K562 (cell line): Measurements from ENCODE around the gene BAIAP3. TPM values are rescaled to one million over a fixed set of nuclear protein-coding genes. Genes with fewer than 3 reads are reported as not detected.

ENCODE experiments used
- ATAC-seq: fragments of 200-7000 bp; cut with Tn5 transposase; 3 replicates; pipeline ENCODE4 v1.9.1; 2020; ENCODE audit warnings: moderate library complexity
- BruUV-seq: library from RNA; stranded (reverse); fragments of 400-500 nt; replicated peaks from 2 replicates; lab custom pipeline; 2021; lab: Mats Ljungman, UMichigan
- CTCF ChIA-PET: fragments of 300-600 bp; formaldehyde crosslinking; extraction: SDS; loops from one replicate; lab custom pipeline; 2021; ENCODE audit warnings: low intra/inter-chr PET ratio; lab: Yijun Ruan, JAX
- POLR2A ChIA-PET: fragments of 300-600, 350-650 bp; sonication (Branson Sonifier 250); formaldehyde crosslinking; extraction: SDS; loops from one replicate; lab custom pipeline; 2021; ENCODE audit warnings: antibody characterized with exemption, inconsistent platforms; lab: Yijun Ruan, JAX
- DNase-seq, 4 experiments: peaks; one replicate each; pipeline versions ENCODE4 v3.0.0 to v3.0.0-alpha.2; 2011 to 2018; ENCODE audit warnings: low spot score in 3 of 4, mixed read lengths in 3 of 4; ENCODE audit errors: extremely low read depth in 1 of 4
- FAIRE-seq: peaks from 2 replicates; lab custom pipeline; 2011; peaks lifted over from hg19 to GRCh38; lab: Jason Lieb, UNC
- H2AFZ ChIP-seq: 2 replicates; pipeline ENCODE4 v1.6.0; 2011; ENCODE audit warnings: low read depth, low read length, control low read depth, inconsistent platforms
- H3K27ac ChIP-seq: fragments of 200-600 bp; 3 replicates; pipeline ENCODE4 v1.8.0; 2011; ENCODE audit warnings: low read depth, mild to moderate bottlenecking, control low read depth, inconsistent platforms, low read length, moderate library complexity, mixed read lengths; ENCODE audit errors: extremely low read depth
- H3K27me3 ChIP-seq, 2 experiments: fragments of 300-600 bp in 1 of 2; 2 replicates in 1 of 2; 3 replicates in 1 of 2; pipeline versions ENCODE4 v1.6.0 to v1.8.0; 2011; ENCODE audit warnings: inconsistent platforms in 2 of 2, low read length in 2 of 2, mild to moderate bottlenecking in 1 of 2, mixed read lengths in 1 of 2, moderate library complexity in 1 of 2; ENCODE audit not compliant: control insufficient read depth in 2 of 2, insufficient read depth in 2 of 2
- H3K36me3 ChIP-seq: fragments of 300-600 bp; 3 replicates; pipeline ENCODE4 v1.8.0; 2011; ENCODE audit warnings: mild to moderate bottlenecking, low read length, inconsistent platforms; ENCODE audit not compliant: control insufficient read depth, insufficient read depth
- H3K4me1 ChIP-seq, 2 experiments: fragments of 200-600 bp in 1 of 2; replicated peaks in 1 of 2; 2 replicates in 1 of 2; 3 replicates in 1 of 2; pipeline versions ENCODE4 v1.5.1 to v1.8.0; 2011; ENCODE audit warnings: inconsistent platforms in 2 of 2, low read length in 2 of 2, mild to moderate bottlenecking in 1 of 2, mixed read lengths in 1 of 2, moderate library complexity in 1 of 2; ENCODE audit not compliant: control insufficient read depth in 2 of 2, insufficient read depth in 2 of 2
- H3K4me2 ChIP-seq: 2 replicates; pipeline ENCODE4 v1.6.1; 2011; ENCODE audit warnings: low read length, control low read depth, inconsistent platforms, mixed read lengths; ENCODE audit not compliant: insufficient read depth
- H3K4me3 ChIP-seq: fragments of 200-600 bp; sonication (generic), shearing (Covaris generic); 2 replicates; pipeline ENCODE4 v1.5.1; 2016; ENCODE audit warnings: control low read depth, inconsistent platforms
- H3K79me2 ChIP-seq: fragments of 200-600 bp; 3 replicates; pipeline ENCODE4 v1.8.0; 2011; ENCODE audit warnings: low read length, inconsistent platforms; ENCODE audit not compliant: control insufficient read depth, insufficient read depth
- H3K9ac ChIP-seq, 2 experiments: 2 replicates each; pipeline versions ENCODE4 v1.6.0 to v1.6.1; 2011; ENCODE audit warnings: low read depth in 2 of 2, low read length in 2 of 2, control low read depth in 1 of 2, inconsistent platforms in 1 of 2, mild to moderate bottlenecking in 1 of 2, mixed read lengths in 1 of 2; ENCODE audit not compliant: insufficient read depth in 1 of 2
- H3K9me1 ChIP-seq: one replicate; pipeline ENCODE4 v1.6.0; 2011; ENCODE audit warnings: inconsistent platforms, mild to moderate bottlenecking, low read length, moderate library complexity; ENCODE audit not compliant: control insufficient read depth, insufficient read depth
- H3K9me3 ChIP-seq: replicated peaks from 2 replicates; pipeline ENCODE4 v1.5.1; 2011; ENCODE audit warnings: low read depth, low read length, inconsistent platforms; ENCODE audit not compliant: control insufficient read depth, insufficient read depth
- H4K20me1 ChIP-seq: replicated peaks from 2 replicates; pipeline ENCODE4 v1.6.1; 2011; ENCODE audit warnings: low read length, inconsistent platforms, mixed read lengths; ENCODE audit not compliant: control insufficient read depth, insufficient read depth
- E4F1 ChIP-seq: fragments of 250-450 bp; sonication (Bioruptor Pico); IDR thresholded peaks from 2 replicates; pipeline ENCODE4 v1.5.0; 2021; ENCODE audit warnings: mild to moderate bottlenecking, borderline replicate concordance
- HNRNPLL ChIP-seq: fragments of 200-400 bp; formaldehyde crosslinking; IDR thresholded peaks from 2 replicates; pipeline ENCODE4 v1.6.1; 2017; ENCODE audit warnings: low read length, low read depth, mild to moderate bottlenecking; ENCODE audit not compliant: poor library complexity, severe bottlenecking
- SREBF2 ChIP-seq: sonication (generic); formaldehyde crosslinking; IDR thresholded peaks from 2 replicates; pipeline ENCODE4 v1.4.0; 2020; ENCODE audit warnings: mild to moderate bottlenecking, missing genetic modification reagents
- ZNF133 ChIP-seq: fragments of 250-450 bp; sonication (Bioruptor Pico); IDR thresholded peaks from 2 replicates; pipeline ENCODE4 v1.4.0; 2020; ENCODE audit warnings: mild to moderate bottlenecking
- WGBS: fragments of 100-300 bp; shearing (Covaris generic); methylation state at CpG from one replicate; pipeline ENCODE4 v1.1.6; 2016; ENCODE audit warnings: low coverage, mixed read lengths; ENCODE audit not compliant: insufficient coverage; ENCODE audit errors: missing lambda C conversion rate; 5-methylcytosine and 5-hydroxymethylcytosine counted together
- in situ Hi-C: fragments of 300-500 bp; cut with MboI; formaldehyde crosslinking; loops from 4 replicates; pipeline ENCODE4 v1.15.0; 2018; ENCODE audit warnings: inconsistent platforms, mixed read lengths
- intact Hi-C: fragments of 100-400 bp; cut with micrococcal nuclease; formaldehyde crosslinking; loops from 2 replicates; pipeline ENCODE4 v1.14.2; 2022
- polyA plus RNA-seq, 8 experiments: library from polyadenylated mRNA; depleted of rRNA in 4 of 8; stranded (reverse) in 5 of 8; unstranded in 3 of 8; fragments of >200 nt; fragmentation: Nextera tagmentation in 2 of 8; fragmentation: Illumina TruSeq in 1 of 8; extraction: Ambion mirVana in 2 of 8; extraction: Trizol in 1 of 8; gene quantifications; 2 replicates each; pipeline versions ENCODE4 v1.2.1 to v1.2.3, GENCODE V29; 2011 to 2014; ENCODE audit warnings: inconsistent platforms in 1 of 8, missing spikeins in 1 of 8
- total RNA-seq, 7 experiments: library from RNA; depleted of rRNA in 6 of 7; stranded (reverse); fragments of >200 nt in 6 of 7; fragmentation: Illumina TruSeq in 2 of 7; extraction: Trizol in 2 of 7; gene quantifications; 2 replicates each; pipeline versions ENCODE4 v1.2.1 to v1.2.3, GENCODE V29; 2011 to 2021; ENCODE audit warnings: low replicate concordance in 1 of 7

The BAIAP3 gene
- total and polyA plus RNA-seq, 9 of the 15 experiments (the other 6 are each of a cell fraction or from before 2014, with no cell fraction given): 0.03 to 4.5 (median 0.57) TPM; not detected in 1

GRCh38 chr16:1355591-1355990, 22.1 kb downstream of the BAIAP3 start:
- no TSS peak for BruUV-seq
- in situ Hi-C loops: no loop called here
- Histone ChIP-seq H3K36me3 (peaks cover 9% of the 10 kb centered on the region; the same call in 2 of the 3 replicates), H3K27me3 (no peaks in the 10 kb centered on the region), H3K9ac (peak overlapping the region in 1 of 2 experiments; percentile 78; a peak in 1 of 4 replicates), H3K9me3 (no peaks in the 10 kb centered on the region), H3K79me2 (peaks cover 48% of the 10 kb centered on the region), H3K4me1 (peaks cover 4 to 71% of the 10 kb centered on the region in 2 experiments; a peak in 3 of 5 replicates), H2AFZ (no peak overlapping the region), H4K20me1 (peaks cover 4% of the 10 kb centered on the region), H3K4me2 (no peak overlapping the region), H3K9me1 (no peaks in the 10 kb centered on the region), H3K4me3 (no peak overlapping the region), H3K27ac (no peak overlapping the region)
- ChIA-PET POLR2A (interaction anchor here (0.9 to 1.0 kb wide), 2 partner anchors 8 to 23 kb away, joined by 3 to 4 read pairs; no protein-coding TSS in a partner anchor), CTCF (no interaction called here)
- TF ChIP-seq SREBF2 (CRISPR knock-in tag): no peak
- no peak for TF ChIP-seq ZNF133 (CRISPR knock-in tag)
- TF ChIP-seq E4F1: no peak
- TF ChIP-seq HNRNPLL: no peak
- FAIRE-seq (no peak), DNase-seq (no peak), ATAC-seq (no peak)
- intact Hi-C loops: no loop called here
- 85% methylated on average over 8 of the region's 15 CpGs for WGBS
